Pons (tissue), 1 donor: ENCODE results near the gene ZNF335.

Experiments
- DNase-seq: peaks from one replicate; pipeline ENCODE4 v3.0.0-alpha.2; 2016; ENCODE audit warnings: low spot score

ZNF335 gene, protein sequence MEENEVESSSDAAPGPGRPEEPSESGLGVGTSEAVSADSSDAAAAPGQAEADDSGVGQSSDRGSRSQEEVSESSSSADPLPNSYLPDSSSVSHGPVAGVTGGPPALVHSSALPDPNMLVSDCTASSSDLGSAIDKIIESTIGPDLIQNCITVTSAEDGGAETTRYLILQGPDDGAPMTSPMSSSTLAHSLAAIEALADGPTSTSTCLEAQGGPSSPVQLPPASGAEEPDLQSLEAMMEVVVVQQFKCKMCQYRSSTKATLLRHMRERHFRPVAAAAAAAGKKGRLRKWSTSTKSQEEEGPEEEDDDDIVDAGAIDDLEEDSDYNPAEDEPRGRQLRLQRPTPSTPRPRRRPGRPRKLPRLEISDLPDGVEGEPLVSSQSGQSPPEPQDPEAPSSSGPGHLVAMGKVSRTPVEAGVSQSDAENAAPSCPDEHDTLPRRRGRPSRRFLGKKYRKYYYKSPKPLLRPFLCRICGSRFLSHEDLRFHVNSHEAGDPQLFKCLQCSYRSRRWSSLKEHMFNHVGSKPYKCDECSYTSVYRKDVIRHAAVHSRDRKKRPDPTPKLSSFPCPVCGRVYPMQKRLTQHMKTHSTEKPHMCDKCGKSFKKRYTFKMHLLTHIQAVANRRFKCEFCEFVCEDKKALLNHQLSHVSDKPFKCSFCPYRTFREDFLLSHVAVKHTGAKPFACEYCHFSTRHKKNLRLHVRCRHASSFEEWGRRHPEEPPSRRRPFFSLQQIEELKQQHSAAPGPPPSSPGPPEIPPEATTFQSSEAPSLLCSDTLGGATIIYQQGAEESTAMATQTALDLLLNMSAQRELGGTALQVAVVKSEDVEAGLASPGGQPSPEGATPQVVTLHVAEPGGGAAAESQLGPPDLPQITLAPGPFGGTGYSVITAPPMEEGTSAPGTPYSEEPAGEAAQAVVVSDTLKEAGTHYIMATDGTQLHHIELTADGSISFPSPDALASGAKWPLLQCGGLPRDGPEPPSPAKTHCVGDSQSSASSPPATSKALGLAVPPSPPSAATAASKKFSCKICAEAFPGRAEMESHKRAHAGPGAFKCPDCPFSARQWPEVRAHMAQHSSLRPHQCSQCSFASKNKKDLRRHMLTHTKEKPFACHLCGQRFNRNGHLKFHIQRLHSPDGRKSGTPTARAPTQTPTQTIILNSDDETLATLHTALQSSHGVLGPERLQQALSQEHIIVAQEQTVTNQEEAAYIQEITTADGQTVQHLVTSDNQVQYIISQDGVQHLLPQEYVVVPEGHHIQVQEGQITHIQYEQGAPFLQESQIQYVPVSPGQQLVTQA (N-terminal part only)

DNA sequence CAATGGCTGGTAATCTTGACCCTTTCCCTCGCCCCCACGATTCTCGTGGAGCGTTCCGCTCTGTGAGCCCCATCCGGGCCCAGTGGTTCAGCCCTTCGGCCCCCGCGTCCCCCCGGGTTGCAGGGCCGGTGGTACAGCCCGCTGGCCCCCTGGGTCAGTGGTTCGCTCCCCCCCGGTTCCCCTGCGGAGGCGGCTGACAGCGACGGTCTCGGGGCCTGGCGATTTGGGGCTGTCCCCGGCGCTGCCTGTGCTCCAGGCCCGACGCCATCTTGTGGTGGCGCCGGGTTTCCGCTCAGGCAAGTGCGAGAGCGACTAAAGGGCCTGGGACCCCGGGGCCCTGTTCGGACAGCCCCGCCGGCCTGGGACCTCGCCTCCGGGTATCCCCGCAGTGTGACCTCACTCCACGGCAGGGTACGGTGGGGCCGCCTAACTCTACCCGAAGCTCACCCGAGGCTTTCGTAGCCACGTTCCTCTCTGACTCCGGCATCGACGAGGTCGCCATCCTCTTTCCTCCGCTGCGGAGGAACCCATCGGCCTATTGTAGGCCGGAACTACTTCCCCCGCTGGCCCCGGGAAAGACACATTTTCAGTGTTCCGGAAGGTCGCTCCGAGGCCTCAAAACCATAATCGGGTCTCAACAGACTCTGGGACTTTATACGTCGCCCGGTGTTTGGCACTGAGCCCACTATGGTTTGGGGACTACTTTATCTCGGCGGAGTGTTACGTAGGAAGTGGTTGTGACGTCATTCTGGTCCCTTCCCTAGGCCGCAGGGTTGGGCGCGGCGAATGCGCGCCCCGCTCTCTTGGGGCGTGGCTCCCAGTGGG lies at the start of gene ZNF335:
ZNF335 (minus strand) TSS at position 529 of the 825 bp plus-strand sequence. CDS start 793 bp downstream, outside the sequence.
- peak; percentile 95 for DNase-seq

DNA sequence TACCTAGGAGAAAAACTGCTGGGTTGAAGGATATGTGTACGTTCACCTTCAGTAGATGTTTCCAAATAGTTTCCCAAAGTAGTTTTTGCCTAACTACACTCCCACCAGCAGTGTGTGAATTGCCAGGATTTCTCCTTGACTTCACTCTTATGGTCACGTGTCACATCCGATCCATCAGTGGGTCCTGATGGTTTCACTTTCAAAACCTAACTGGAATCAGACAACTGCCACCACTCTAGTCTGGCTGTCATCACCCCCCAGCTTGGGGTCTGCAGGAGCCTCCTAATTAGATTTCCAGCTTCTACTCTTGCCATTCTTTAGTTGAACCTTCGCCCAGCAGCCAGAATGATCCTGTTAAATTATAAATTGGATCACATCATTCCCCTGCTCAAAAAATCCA lies 48.6 kb upstream of the ZNF335 start:
- no peak for DNase-seq

DNA sequence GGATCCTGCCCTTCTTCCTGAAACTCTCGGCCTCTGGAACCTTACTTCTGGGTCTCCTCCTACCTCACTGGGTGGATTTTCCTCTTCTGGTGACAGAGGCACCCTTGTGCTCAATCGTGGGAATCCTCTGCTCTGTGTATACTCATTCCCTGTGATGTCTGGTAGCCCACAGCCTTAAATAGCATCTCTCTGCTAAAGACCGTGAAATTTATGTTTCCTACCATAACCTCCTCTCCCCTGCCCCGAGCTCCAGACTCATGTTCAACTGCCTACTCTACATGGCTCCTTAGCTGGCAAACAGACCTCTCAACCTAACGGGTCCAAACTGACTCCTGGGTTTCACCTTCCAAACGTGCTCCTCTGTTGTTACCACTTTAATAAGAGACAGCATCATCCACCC lies 46.6 kb upstream of the ZNF335 start:
- DNase-seq, result no peak

DNA sequence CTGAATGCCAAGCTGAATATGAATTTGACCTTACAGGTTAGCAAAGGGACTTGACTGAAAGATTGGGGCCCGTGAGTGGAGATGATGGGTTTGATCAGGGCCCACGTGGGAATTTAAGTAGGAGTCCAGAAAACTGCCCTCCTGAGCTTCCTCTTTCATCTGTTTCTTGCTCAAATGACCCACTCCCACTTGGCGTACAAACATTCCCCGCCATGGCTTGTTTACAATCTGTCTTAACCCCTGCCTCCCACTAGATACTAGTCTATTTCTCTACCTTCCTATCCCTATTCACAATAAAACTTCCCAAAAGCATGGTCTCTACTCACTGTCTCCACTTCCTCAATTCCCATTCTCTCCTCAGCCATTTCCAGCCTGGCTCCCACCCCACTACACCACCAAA lies 46.1 kb upstream of the ZNF335 start:
- DNase-seq, result no peak

- no peak for DNase-seq
These were observed 45.3 kb upstream of the ZNF335 start for GRCh38 chr20:46017272-46017671.

DNA sequence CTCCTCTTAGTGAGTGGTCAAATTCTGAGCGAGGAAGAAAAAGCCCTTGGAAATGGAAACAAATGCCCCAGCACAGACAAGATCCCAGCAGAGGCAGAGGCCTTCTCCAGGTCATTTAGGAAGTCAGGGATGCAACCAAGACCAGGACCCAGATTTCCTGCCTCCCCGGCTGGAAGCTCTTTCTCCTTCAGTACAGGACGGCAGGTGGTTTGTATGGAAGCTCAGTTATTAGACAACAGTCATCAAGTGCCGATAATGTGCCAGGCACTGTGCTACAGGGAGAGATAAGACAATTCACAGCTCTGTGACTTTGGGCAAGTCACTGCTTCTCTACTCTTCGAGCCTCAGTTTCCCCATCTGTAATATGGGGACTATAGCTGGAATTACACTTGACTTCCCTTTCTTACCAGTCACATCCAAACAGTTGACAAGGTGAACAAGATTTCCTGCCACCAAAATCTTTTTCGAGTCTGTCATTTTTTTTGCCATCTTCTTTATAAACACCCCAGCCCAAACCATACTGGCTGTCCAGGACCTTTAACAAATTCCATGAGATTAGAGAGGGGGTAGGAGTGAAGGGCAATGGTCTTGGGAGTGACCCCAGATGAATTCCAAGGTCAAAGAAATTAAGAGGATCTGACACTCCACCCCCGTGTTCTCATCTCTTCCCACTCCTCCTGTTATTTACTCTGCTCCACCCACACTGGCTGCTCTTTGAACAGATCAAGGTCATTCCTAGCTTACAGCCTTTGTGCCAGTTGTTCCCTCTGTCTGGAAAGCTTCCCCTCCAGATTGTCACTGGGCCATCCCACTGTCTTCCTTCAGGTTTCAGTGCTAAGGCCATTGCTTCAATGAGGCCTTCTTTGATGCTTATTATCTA lies 42.8 kb upstream of the ZNF335 start:
- no peak for DNase-seq

DNA sequence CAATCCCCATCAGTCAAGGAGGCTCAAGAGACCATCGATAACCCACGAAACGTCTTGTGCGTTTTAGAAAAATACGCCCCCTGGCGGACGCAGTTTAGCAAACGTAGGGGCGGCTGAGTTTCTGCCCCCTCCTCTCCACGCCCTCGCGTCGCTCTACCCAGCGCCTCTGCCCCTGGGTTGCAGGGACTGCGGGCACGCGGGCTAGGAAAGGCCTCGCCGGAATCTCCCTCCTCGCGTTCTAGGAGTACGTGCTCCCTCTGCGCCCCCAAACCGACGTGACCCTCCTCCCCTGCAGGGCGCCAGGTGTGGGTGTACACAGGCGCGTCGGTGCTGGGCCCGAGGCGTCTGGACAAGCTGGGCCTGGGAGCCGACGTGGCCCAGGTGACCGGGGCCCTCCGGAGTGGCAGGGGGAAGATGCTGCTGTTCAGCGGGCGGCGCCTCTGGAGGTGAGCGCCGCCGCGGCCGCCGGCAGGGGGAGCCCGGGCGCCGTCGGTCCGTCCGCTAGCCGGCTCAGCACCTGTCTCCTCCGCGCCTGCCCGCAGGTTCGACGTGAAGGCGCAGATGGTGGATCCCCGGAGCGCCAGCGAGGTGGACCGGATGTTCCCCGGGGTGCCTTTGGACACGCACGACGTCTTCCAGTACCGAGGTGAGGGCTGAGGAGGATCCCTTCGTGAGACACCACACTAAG lies 42.0 kb upstream of the ZNF335 start:
- peak; percentile 30 for DNase-seq

- DNase-seq, result no peak
These were observed 41.4 kb upstream of the ZNF335 start for GRCh38 chr20:46013322-46013828.

DNA sequence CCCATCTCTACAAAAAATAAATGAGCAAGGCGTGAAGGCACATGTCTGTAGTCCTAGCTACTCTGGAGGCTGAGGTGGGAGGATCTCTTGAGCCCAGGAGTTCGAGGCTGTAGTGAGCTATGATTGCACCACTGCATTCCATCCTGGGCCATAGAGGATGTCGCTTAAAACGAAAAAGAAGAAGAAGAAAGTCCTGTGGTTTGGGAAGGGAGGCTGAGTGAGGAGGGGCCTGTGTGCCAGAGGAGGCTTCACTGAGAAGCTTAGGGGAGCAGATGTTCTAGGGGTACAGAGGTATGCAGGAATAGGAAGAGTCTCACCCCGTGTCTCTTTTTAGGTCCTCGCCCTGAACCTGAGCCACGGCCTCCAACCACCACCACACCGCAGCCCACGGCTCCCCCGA lies 40.9 kb upstream of the ZNF335 start:
- no peak for DNase-seq

- DNase-seq, result no peak
These were observed 39.9 kb upstream of the ZNF335 start for GRCh38 chr20:46011631-46012482.

DNA sequence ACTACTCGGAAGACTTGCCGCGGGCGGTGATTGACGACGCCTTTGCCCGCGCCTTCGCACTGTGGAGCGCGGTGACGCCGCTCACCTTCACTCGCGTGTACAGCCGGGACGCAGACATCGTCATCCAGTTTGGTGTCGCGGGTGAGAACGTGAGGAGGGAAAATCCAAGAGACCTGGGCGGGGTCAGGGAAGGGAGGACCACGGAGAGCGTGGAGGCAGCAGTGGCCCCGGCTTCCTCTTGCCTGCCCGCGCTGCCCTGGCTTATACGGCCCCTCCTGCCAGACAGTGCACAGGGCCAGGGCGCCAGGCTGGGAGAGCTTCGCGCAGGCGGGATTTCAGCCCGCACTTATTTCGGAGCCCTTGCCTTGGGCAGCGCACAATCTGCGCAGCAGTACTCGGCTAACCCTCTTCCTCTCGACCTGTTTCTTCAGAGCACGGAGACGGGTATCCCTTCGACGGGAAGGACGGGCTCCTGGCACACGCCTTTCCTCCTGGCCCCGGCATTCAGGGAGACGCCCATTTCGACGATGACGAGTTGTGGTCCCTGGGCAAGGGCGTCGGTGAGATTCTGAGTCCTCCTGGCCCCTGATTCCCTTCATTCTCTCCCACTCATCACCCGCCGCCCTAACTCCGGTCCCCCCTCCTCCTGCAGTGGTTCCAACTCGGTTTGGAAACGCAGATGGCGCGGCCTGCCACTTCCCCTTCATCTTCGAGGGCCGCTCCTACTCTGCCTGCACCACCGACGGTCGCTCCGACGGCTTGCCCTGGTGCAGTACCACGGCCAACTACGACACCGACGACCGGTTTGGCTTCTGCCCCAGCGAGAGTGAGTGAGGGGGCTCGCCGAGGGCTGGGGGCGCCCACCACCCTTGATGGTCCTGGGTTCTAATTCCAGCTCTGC lies 38.7 kb upstream of the ZNF335 start:
- DNase-seq, result no peak

GRCh38 chr20:46009816-46010215 lies 37.8 kb upstream of the ZNF335 start:
- DNase-seq, result no peak

GRCh38 chr20:46007671-46008070 lies 35.7 kb upstream of the ZNF335 start:
- no peak for DNase-seq

DNA sequence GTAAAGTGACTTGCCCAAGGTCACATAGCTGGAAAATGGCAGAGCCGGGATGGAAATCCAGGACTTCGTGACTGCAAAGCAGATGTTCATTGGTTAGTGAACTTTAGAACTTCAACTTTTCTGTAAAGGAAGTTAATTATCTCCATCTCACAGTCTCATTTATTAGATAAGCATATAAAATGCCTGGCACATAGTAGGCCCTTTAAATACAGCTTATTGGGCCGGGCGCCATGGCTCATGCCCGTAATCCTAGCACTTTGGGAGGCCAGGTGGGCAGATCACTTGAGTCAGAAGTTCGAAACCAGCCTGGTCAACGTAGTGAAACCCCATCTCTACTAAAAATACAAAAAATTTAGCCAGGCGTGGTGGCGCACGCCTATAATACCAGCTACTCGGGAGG lies 35.0 kb upstream of the ZNF335 start:
- no peak for DNase-seq

DNA sequence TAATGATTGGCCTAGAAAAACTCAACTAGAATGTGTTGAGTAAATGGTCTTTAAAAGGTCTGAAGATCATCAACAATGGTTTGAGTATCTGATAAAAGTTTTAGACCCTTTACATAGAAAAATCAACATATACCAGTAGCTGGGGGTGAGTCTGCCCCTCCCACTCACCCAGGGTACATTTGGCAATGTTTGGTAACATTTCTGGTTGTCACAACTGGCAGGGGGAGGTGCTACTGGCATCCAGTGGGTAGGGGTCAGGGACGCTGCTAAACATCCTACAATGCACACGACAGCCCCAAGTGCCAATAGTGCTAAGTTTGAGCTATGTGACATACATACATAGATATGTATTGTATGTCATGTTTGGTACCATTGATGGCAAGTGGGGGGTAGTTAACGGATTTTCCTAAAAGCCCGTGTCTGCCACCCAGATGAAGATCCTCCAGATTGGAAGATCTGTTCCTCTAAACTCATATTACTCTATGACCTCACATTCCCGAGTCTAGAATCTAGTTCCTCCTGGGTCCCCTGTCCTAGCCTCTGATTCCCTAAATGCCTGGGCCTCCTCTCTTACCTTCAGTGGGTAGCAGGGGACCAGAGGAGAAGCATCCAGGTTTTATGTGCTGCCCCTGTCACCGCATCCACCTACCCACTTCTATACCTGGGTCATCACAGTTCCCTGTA lies 34.2 kb upstream of the ZNF335 start:
- DNase-seq, result no peak

GRCh38 chr20:46004889-46005473 lies 33.0 kb upstream of the ZNF335 start:
- DNase-seq, result peak; percentile 81
